ENCODE results near the gene CAMK1D. TPM values are rescaled to one million over a fixed set of nuclear protein-coding genes. Genes with fewer than 3 reads are reported as not detected.

CAMK1D gene
- total and polyA plus RNA-seq, 2 donors (not counting 3 experiments of a cell fraction or from before 2014, with no cell fraction given) = 0.37 to 4.2 TPM

DNA sequence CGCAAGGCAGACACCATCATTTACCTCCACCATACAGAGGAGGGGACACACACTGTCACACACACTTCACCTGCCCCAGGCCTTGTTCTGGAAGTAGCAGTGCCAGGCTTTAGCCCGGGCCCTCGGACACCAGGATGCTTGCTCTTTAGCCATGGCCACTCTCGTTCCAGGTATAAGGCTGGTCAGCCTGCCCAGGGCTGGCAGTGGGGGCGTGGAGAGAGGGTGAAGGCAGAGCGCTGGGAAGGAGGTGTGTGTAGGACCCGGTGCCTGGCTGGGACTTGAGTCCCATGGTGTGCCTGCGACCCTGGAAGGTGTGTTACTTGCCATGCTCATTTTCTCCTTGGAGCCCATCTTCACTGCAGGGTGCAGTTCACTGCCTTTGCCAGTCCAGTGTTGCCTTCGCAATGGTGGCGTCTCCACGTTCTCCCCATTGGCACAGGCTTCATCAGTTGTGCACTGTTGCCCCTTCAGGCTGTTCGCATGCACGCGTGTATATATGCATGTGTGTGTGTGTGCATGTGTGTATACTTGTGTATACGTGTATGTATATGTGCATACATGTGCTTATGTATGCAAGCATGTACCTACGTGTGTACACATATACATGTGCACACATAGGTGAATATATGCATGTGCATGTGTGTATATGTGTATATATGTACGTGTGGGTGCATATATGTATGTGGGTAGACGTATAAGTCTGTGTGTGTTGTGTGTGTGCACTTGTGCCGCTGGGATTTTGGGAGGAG lies 153.4 kb downstream of the CAMK1D start:
- Histone ChIP-seq H4K20me1 (replicated peaks; ENCODE audit: control insufficient read depth, extremely low read depth, insufficient read depth, low read length) (no peaks in the 10 kb centered on the region), H2AFZ (ENCODE audit: low read depth, low read length) (no peak overlapping the region), H3K4me2 (ENCODE audit: insufficient read depth, low read length) (no peak overlapping the region), H3K4me3 (replicated peaks in 1 of 3; ENCODE audit: insufficient read depth in 1 of 3, low read depth in 1 of 3, low read length in 3 of 3) (no peak overlapping the region), H3K9me1 (replicated peaks; ENCODE audit: control insufficient read depth, extremely low read depth, insufficient read depth, low read length) (no peaks in the 10 kb centered on the region), H3K9ac (replicated peaks; ENCODE audit: extremely low read depth, insufficient read depth, low read length) (no peak overlapping the region), H3K36me3 (ENCODE audit: control insufficient read depth in 2 of 2, extremely low read depth in 1 of 2, insufficient read depth in 2 of 2, low read length in 2 of 2) (no peaks in the 10 kb centered on the region), H3K9me3 (replicated peaks; ENCODE audit: control insufficient read depth, insufficient read depth, low read length) (no peaks in the 10 kb centered on the region), H3K27ac (ENCODE audit: insufficient read depth, low read depth, low read length) (no peak overlapping the region), H3K79me2 (ENCODE audit: control insufficient read depth, insufficient read depth, low read length) (no peaks in the 10 kb centered on the region), H3K27me3 (ENCODE audit: control insufficient read depth in 2 of 2, insufficient read depth in 2 of 2, low read length in 2 of 2) (peaks cover 2 to 5% of the 10 kb centered on the region in 2 experiments), H3K4me1 (ENCODE audit: control insufficient read depth, extremely low read depth, insufficient read depth, low read length) (no peaks in the 10 kb centered on the region)
- no TSS peak for BruUV-seq (replicated peaks)
- intact Hi-C loops (cut with micrococcal nuclease) (no loop called here), dilution Hi-C loops (cut with MboI; ENCODE audit: extremely low pct_ligation_motif_present, low sequenced_read_pairs) (no loop called here)
- no peak for DNase-seq (ENCODE audit: low read depth, low spot score)
- CTCF ChIA-PET = interaction anchor here (1.3 kb wide), 1 partner anchor 154 kb away, joined by 4 read pairs; no protein-coding TSS in a partner anchor
- no peak for TF ChIP-seq EZH2 (IDR thresholded peaks at IDR 0.05; ENCODE audit: borderline replicate concordance, low read depth, low read length, severe bottlenecking)
- TF ChIP-seq POLR2AphosphoS5 (IDR thresholded peaks at IDR 0.05; ENCODE audit: insufficient read depth, low read depth, low read length) = no peak
- TF ChIP-seq, protein P1, sequence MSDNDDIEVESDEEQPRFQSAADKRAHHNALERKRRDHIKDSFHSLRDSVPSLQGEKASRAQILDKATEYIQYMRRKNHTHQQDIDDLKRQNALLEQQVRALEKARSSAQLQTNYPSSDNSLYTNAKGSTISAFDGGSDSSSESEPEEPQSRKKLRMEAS (IDR thresholded peaks at IDR 0.05; ENCODE audit: insufficient read depth, insufficient read length) = no peak
- TF ChIP-seq, protein P2, sequence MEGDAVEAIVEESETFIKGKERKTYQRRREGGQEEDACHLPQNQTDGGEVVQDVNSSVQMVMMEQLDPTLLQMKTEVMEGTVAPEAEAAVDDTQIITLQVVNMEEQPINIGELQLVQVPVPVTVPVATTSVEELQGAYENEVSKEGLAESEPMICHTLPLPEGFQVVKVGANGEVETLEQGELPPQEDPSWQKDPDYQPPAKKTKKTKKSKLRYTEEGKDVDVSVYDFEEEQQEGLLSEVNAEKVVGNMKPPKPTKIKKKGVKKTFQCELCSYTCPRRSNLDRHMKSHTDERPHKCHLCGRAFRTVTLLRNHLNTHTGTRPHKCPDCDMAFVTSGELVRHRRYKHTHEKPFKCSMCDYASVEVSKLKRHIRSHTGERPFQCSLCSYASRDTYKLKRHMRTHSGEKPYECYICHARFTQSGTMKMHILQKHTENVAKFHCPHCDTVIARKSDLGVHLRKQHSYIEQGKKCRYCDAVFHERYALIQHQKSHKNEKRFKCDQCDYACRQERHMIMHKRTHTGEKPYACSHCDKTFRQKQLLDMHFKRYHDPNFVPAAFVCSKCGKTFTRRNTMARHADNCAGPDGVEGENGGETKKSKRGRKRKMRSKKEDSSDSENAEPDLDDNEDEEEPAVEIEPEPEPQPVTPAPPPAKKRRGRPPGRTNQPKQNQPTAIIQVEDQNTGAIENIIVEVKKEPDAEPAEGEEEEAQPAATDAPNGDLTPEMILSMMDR (IDR thresholded peaks at IDR 0.05; ENCODE audit: extremely low read depth in 1 of 2, insufficient read depth in 1 of 2, low read depth in 1 of 2, low read length in 2 of 2) = no peak
- no peak for TF ChIP-seq GATA2 (IDR thresholded peaks at IDR 0.05; ENCODE audit: insufficient read depth, insufficient read length, low read depth, low read length)
- no peak for TF ChIP-seq POLR2A (IDR thresholded peaks at IDR 0.05; ENCODE audit: low read depth, low read length)
- TF ChIP-seq FOS (IDR thresholded peaks at IDR 0.05; ENCODE audit: borderline replicate concordance, insufficient read depth, low read length) = no peak
- TF ChIP-seq MYC (IDR thresholded peaks at IDR 0.05; ENCODE audit: low read depth, low read length) = no peak
- no peak for TF ChIP-seq JUN (IDR thresholded peaks at IDR 0.05; ENCODE audit: borderline replicate concordance, insufficient read depth, insufficient read length, low read depth)
- no peak for FAIRE-seq
- POLR2A ChIA-PET = no interaction called here

Measured in endothelial cell of umbilical vein (primary cell).